OCI-LY7 (cell line): ENCODE data around the gene GNG7. TPM values are rescaled to one million over a fixed set of nuclear protein-coding genes. Genes with fewer than 3 reads are reported as not detected.

Experiments
- BruUV-seq: library from RNA; stranded (reverse); fragments of 400-500 nt; replicated peaks from 2 replicates; lab custom pipeline; 2021; lab: Mats Ljungman, UMichigan
- CTCF ChIA-PET: fragments of 300-600 bp; sonication (Branson Sonifier 250); formaldehyde crosslinking; loops from one replicate; lab custom pipeline; 2022; ENCODE audit warnings: antibody characterized with exemption; ENCODE audit not compliant: unreplicated experiment; lab: Charles Lee
- POLR2A ChIA-PET: fragments of 300-600 bp; sonication (Branson Sonifier 250); formaldehyde crosslinking; loops from one replicate; lab custom pipeline; 2022; ENCODE audit warnings: antibody characterized with exemption; lab: Charles Lee
- DNase-seq: peaks from one replicate; pipeline ENCODE4 v3.0.0-alpha.2; 2015; ENCODE audit warnings: low spot score
- H2AFZ ChIP-seq: fragments of 200-600 bp; sonication (generic), shearing (Covaris generic); 2 replicates; pipeline ENCODE4 v1.6.1; 2014; ENCODE audit warnings: mild to moderate bottlenecking, antibody characterized with exemption, low read length, moderate library complexity
- H3K27ac ChIP-seq: fragments of 200-600 bp; sonication (generic); 2 replicates; pipeline ENCODE4 v1.5.1; 2014; ENCODE audit warnings: mixed run types, low read depth, mild to moderate bottlenecking, moderate library complexity, low read length, inconsistent platforms; ENCODE audit not compliant: poor library complexity, severe bottlenecking
- H3K36me3 ChIP-seq: fragments of 200-600 bp; sonication (generic); 2 replicates; pipeline ENCODE4 v1.6.1; 2014; ENCODE audit warnings: mild to moderate bottlenecking, antibody characterized with exemption, low read length, moderate library complexity, mixed read lengths; ENCODE audit not compliant: insufficient read depth
- H3K4me1 ChIP-seq: fragments of 200-600 bp; sonication (generic); 2 replicates; pipeline ENCODE4 v1.5.1; 2014; ENCODE audit warnings: mild to moderate bottlenecking, low read length; ENCODE audit not compliant: insufficient read depth, poor library complexity, severe bottlenecking
- H3K4me2 ChIP-seq: fragments of 200-600 bp; sonication (generic); 2 replicates; pipeline ENCODE4 v1.6.1; 2014; ENCODE audit warnings: mild to moderate bottlenecking, low read length
- H3K4me3 ChIP-seq: fragments of 200-600 bp; sonication (generic); 2 replicates; pipeline ENCODE4 v1.5.1; 2014; ENCODE audit warnings: mild to moderate bottlenecking, low read depth, low read length; ENCODE audit not compliant: poor library complexity, severe bottlenecking
- H3K79me2 ChIP-seq: fragments of 200-600 bp; sonication (generic); 2 replicates; pipeline ENCODE4 v1.6.1; 2016; ENCODE audit warnings: low read depth, mild to moderate bottlenecking, low read length, moderate library complexity, mixed read lengths; ENCODE audit not compliant: insufficient read depth
- H3K9me2 ChIP-seq: fragments of 200-600 bp; sonication (generic); 2 replicates; pipeline ENCODE4 v1.6.1; 2016; ENCODE audit warnings: mild to moderate bottlenecking, low read length, mixed read lengths; ENCODE audit not compliant: insufficient read depth
- H3K9me3 ChIP-seq: fragments of 200-600 bp; sonication (generic); 2 replicates; pipeline ENCODE4 v1.6.1; 2014; ENCODE audit warnings: mild to moderate bottlenecking, mixed run types, low read length, mixed read lengths
- H4K20me1 ChIP-seq: fragments of 200-600 bp; sonication (generic); 2 replicates; pipeline ENCODE4 v1.6.1; 2014; ENCODE audit warnings: mild to moderate bottlenecking, antibody characterized with exemption, low read length, moderate library complexity, mixed read lengths; ENCODE audit not compliant: insufficient read depth
- EZH2phosphoT487 ChIP-seq: fragments of 200-600 bp; sonication (generic); IDR thresholded peaks from 2 replicates; pipeline ENCODE4 v1.6.1; 2018; ENCODE audit warnings: low read depth, borderline replicate concordance, mild to moderate bottlenecking, mixed run types, antibody characterized with exemption, low read length, moderate library complexity, mixed read lengths
- intact Hi-C: fragments of 100-400 bp; cut with micrococcal nuclease; formaldehyde crosslinking; loops from one replicate; pipeline ENCODE4 v1.10.0; 2022; ENCODE audit not compliant: unreplicated experiment
- total RNA-seq, 2 experiments: library from RNA; depleted of rRNA in 1 of 2; stranded (reverse); fragments of >200 nt in 1 of 2; shearing (Covaris generic) in 1 of 2; gene quantifications; 2 replicates each; pipeline ENCODE4 v1.2.3, GENCODE V29; 2014 to 2022
- TF ChIP-seq, protein P1 (sequence below): fragments of 200-600 bp; sonication (generic); conservative IDR thresholded peaks from 2 replicates; pipeline ENCODE4 v1.5.1; 2014; ENCODE audit warnings: mild to moderate bottlenecking, antibody characterized with exemption, low read length, moderate library complexity, mixed read lengths

The GNG7 gene
- total RNA-seq, 2 experiments from 2014 or later = 13.9 to 15.3 TPM

- TF ChIP-seq EZH2phosphoT487 = no peak
- TF ChIP-seq, protein P1, sequence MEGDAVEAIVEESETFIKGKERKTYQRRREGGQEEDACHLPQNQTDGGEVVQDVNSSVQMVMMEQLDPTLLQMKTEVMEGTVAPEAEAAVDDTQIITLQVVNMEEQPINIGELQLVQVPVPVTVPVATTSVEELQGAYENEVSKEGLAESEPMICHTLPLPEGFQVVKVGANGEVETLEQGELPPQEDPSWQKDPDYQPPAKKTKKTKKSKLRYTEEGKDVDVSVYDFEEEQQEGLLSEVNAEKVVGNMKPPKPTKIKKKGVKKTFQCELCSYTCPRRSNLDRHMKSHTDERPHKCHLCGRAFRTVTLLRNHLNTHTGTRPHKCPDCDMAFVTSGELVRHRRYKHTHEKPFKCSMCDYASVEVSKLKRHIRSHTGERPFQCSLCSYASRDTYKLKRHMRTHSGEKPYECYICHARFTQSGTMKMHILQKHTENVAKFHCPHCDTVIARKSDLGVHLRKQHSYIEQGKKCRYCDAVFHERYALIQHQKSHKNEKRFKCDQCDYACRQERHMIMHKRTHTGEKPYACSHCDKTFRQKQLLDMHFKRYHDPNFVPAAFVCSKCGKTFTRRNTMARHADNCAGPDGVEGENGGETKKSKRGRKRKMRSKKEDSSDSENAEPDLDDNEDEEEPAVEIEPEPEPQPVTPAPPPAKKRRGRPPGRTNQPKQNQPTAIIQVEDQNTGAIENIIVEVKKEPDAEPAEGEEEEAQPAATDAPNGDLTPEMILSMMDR = peak; percentile 58
- Histone ChIP-seq H3K27ac (no peak overlapping the region), H3K79me2 (no peaks in the 10 kb centered on the region), H3K4me1 (no peaks in the 10 kb centered on the region), H3K4me2 (no peak overlapping the region), H3K9me3 (peaks cover 18% of the 10 kb centered on the region), H2AFZ (no peak overlapping the region), H3K4me3 (no peak overlapping the region), H3K9me2 (no peaks in the 10 kb centered on the region), H4K20me1 (no peaks in the 10 kb centered on the region), H3K36me3 (no peaks in the 10 kb centered on the region)
- DNase-seq = no peak
- CTCF ChIA-PET = interaction anchor here (0.6 kb wide), 1 partner anchor 110 kb away, joined by 3 read pairs; no protein-coding TSS in a partner anchor
- BruUV-seq = no TSS peak
- POLR2A ChIA-PET = no interaction called here
- intact Hi-C loops = loop anchor here (1.0 kb wide), 1 partner anchor 105 kb away; no protein-coding TSS in a partner anchor
Measured at GRCh38 chr19:2578901-2579677, 123.4 kb downstream of the GNG7 start.

GRCh38 chr19:2578391-2578890, 124.1 kb downstream of the GNG7 start:
- no peaks in the 10 kb centered on the region for H3K79me2 ChIP-seq
- H3K27ac ChIP-seq = no peak overlapping the region
- TF ChIP-seq, protein P1 = no peak
- TF ChIP-seq EZH2phosphoT487 = no peak
- H2AFZ ChIP-seq = no peak overlapping the region
- POLR2A ChIA-PET = no interaction called here
- no peaks in the 10 kb centered on the region for H3K36me3 ChIP-seq
- no peaks in the 10 kb centered on the region for H4K20me1 ChIP-seq
- H3K4me3 ChIP-seq = no peak overlapping the region
- intact Hi-C loops = no loop called here
- H3K9me2 ChIP-seq = no peaks in the 10 kb centered on the region
- no peak overlapping the region for H3K4me2 ChIP-seq
- no peaks in the 10 kb centered on the region for H3K4me1 ChIP-seq
- H3K9me3 ChIP-seq = peaks cover 15% of the 10 kb centered on the region
- DNase-seq = no peak
- no TSS peak for BruUV-seq
- CTCF ChIA-PET = interaction anchor here (0.6 kb wide), 1 partner anchor 109 kb away, joined by 3 read pairs; no protein-coding TSS in a partner anchor
